Neural progenitor cell (in vitro differentiated cells): ENCODE results near the gene SLC44A1. TPM values are rescaled to one million over a fixed set of nuclear protein-coding genes. Genes with fewer than 3 reads are reported as not detected.

Source experiments
- DNase-seq: peaks from one replicate; pipeline ENCODE4 v3.0.0-alpha.2; 2016; ENCODE audit warnings: low spot score
- H2AFZ ChIP-seq: fragments of 200-600 bp; sonication (generic); replicated peaks from 2 replicates; pipeline ENCODE4 v1.6.1; 2016; ENCODE audit warnings: antibody characterized with exemption
- H3F3A ChIP-seq: fragments of 200-600 bp; sonication (generic); 2 replicates; pipeline ENCODE4 v1.6.1; 2016; ENCODE audit warnings: antibody characterized with exemption, low read depth
- H3K27ac ChIP-seq: fragments of 200-600 bp; sonication (generic); 2 replicates; pipeline ENCODE4 v1.5.1; 2016; ENCODE audit warnings: mild to moderate bottlenecking
- H3K27me3 ChIP-seq: fragments of 200-600 bp; sonication (generic); 2 replicates; pipeline ENCODE4 v1.6.1; 2016; ENCODE audit warnings: mild to moderate bottlenecking, moderate library complexity
- H3K36me3 ChIP-seq: fragments of 200-600 bp; sonication (generic); 2 replicates; pipeline ENCODE4 v1.5.1; 2016
- H3K4me1 ChIP-seq: fragments of 200-600 bp; sonication (generic); 2 replicates; pipeline ENCODE4 v1.6.1; 2016; ENCODE audit warnings: mixed run types
- H3K4me2 ChIP-seq: fragments of 200-600 bp; sonication (generic); 2 replicates; pipeline ENCODE4 v1.6.1; 2016
- H3K4me3 ChIP-seq: fragments of 200-600 bp; sonication (generic); 2 replicates; pipeline ENCODE4 v1.5.1; 2016
- H3K79me2 ChIP-seq: fragments of 200-600 bp; sonication (generic); 2 replicates; pipeline ENCODE4 v1.6.1; 2016; ENCODE audit warnings: low read depth
- H3K9ac ChIP-seq: fragments of 200-600 bp; sonication (generic); 2 replicates; pipeline ENCODE4 v1.6.1; 2016
- H3K9me3 ChIP-seq: fragments of 200-600 bp; sonication (generic); 2 replicates; pipeline ENCODE4 v1.5.1; 2016; ENCODE audit warnings: low read depth
- H4K20me1 ChIP-seq: fragments of 200-600 bp; sonication (generic); 2 replicates; pipeline ENCODE4 v1.6.1; 2016; ENCODE audit warnings: low read depth
- H3K27ac Mint-ChIP-seq: 3 replicates; pipeline ENCODE4 v1.8.0; 2021; ENCODE audit warnings: mixed read lengths
- H3K27me3 Mint-ChIP-seq: 2 replicates; pipeline ENCODE4 v1.8.0; 2022; ENCODE audit warnings: low read depth, mild to moderate bottlenecking, inconsistent platforms, moderate library complexity, mixed read lengths; ENCODE audit not compliant: insufficient read depth
- H3K36me3 Mint-ChIP-seq: 3 replicates; pipeline ENCODE4 v1.8.0; 2021; ENCODE audit warnings: mixed read lengths
- H3K4me1 Mint-ChIP-seq: 3 replicates; pipeline ENCODE4 v1.8.0; 2021; ENCODE audit warnings: mixed read lengths
- H3K4me3 Mint-ChIP-seq: 3 replicates; pipeline ENCODE4 v1.8.0; 2021; ENCODE audit warnings: mild to moderate bottlenecking, moderate library complexity, mixed read lengths
- H3K9me3 Mint-ChIP-seq: 3 replicates; pipeline ENCODE4 v1.8.0; 2020; ENCODE audit warnings: mixed read lengths
- CTCF ChIP-seq: fragments of 200-600 bp; sonication (generic); IDR thresholded peaks from 2 replicates; pipeline ENCODE4 v1.5.1; 2017; ENCODE audit warnings: antibody characterized with exemption, mild to moderate bottlenecking
- EZH2 ChIP-seq: fragments of 200-600 bp; sonication (generic); IDR thresholded peaks from 2 replicates; pipeline ENCODE4 v1.6.1; 2017; ENCODE audit warnings: antibody characterized with exemption, mild to moderate bottlenecking, moderate library complexity
- EZH2phosphoT487 ChIP-seq: fragments of 200-600 bp; sonication (generic); IDR thresholded peaks from 2 replicates; pipeline ENCODE4 v1.6.1; 2017; ENCODE audit warnings: antibody characterized with exemption
- total RNA-seq: library from RNA; depleted of rRNA; stranded (reverse); fragments of >200 nt; gene quantifications from 2 replicates; pipeline ENCODE4 v1.2.3, GENCODE V29; 2015; ENCODE audit warnings: low replicate concordance

SLC44A1 gene
- total RNA-seq, 1 donor from 2014 or later: 41.4 TPM

GRCh38 chr9:105355781-105356180 is 111.3 kb downstream of the SLC44A1 start:
- Histone ChIP-seq H3K9me3 (no peaks in the 10 kb centered on the region), H3K4me3 (no peak overlapping the region), H3K4me2 (no peak overlapping the region), H3K27ac (no peak overlapping the region), H3K36me3 (peaks cover 5% of the 10 kb centered on the region), H3K4me1 (no peaks in the 10 kb centered on the region), H3F3A (no peaks in the 10 kb centered on the region), H4K20me1 (no peaks in the 10 kb centered on the region), H3K79me2 (no peaks in the 10 kb centered on the region), H3K9ac (no peak overlapping the region), H2AFZ (no peak overlapping the region), H3K27me3 (no peaks in the 10 kb centered on the region)
- Mint-ChIP-seq H3K27ac (no peak overlapping the region), H3K36me3 (no peaks in the 10 kb centered on the region), H3K4me3 (no peak overlapping the region), H3K27me3 (no peaks in the 10 kb centered on the region), H3K4me1 (no peaks in the 10 kb centered on the region), H3K9me3 (no peaks in the 10 kb centered on the region)
- TF ChIP-seq CTCF (no peak), EZH2 (no peak), EZH2phosphoT487 (no peak)
- DNase-seq: no peak

- H3K27ac Mint-ChIP-seq: no peak overlapping the region
Measured at GRCh38 chr9:105357937-105358336, 113.5 kb downstream of the SLC44A1 start.

GRCh38 chr9:105359892-105360291 is 115.4 kb downstream of the SLC44A1 start:
- Histone ChIP-seq H2AFZ (no peak overlapping the region), H3K4me3 (no peak overlapping the region), H3K4me1 (no peaks in the 10 kb centered on the region), H3K36me3 (peaks cover 5% of the 10 kb centered on the region), H3K9ac (no peak overlapping the region), H4K20me1 (no peaks in the 10 kb centered on the region), H3K4me2 (no peak overlapping the region), H3F3A (no peaks in the 10 kb centered on the region), H3K79me2 (no peaks in the 10 kb centered on the region), H3K27me3 (no peaks in the 10 kb centered on the region), H3K9me3 (no peaks in the 10 kb centered on the region), H3K27ac (no peak overlapping the region)
- H3K27me3 Mint-ChIP-seq: no peaks in the 10 kb centered on the region
- no peak for TF ChIP-seq EZH2phosphoT487
- TF ChIP-seq EZH2: no peak
- no peak for TF ChIP-seq CTCF
- DNase-seq: no peak
- no peaks in the 10 kb centered on the region for H3K9me3 Mint-ChIP-seq
- H3K27ac Mint-ChIP-seq: no peak overlapping the region
- no peaks in the 10 kb centered on the region for H3K4me1 Mint-ChIP-seq
- peaks cover 3% of the 10 kb centered on the region for H3K36me3 Mint-ChIP-seq
- H3K4me3 Mint-ChIP-seq: no peak overlapping the region

More at GRCh38 chr9:105357937-105358336, 113.5 kb downstream of the SLC44A1 start:
- Histone ChIP-seq H2AFZ (no peak overlapping the region), H3K9me3 (no peaks in the 10 kb centered on the region), H3K4me3 (no peak overlapping the region), H3K4me2 (no peak overlapping the region), H3K27me3 (no peaks in the 10 kb centered on the region), H3F3A (no peaks in the 10 kb centered on the region), H3K9ac (no peak overlapping the region), H3K36me3 (peaks cover 5% of the 10 kb centered on the region), H4K20me1 (no peaks in the 10 kb centered on the region), H3K79me2 (no peaks in the 10 kb centered on the region), H3K27ac (no peak overlapping the region), H3K4me1 (no peaks in the 10 kb centered on the region)
- Mint-ChIP-seq H3K27me3 (no peaks in the 10 kb centered on the region), H3K4me1 (no peaks in the 10 kb centered on the region), H3K9me3 (no peaks in the 10 kb centered on the region), H3K4me3 (no peak overlapping the region), H3K36me3 (peaks cover 3% of the 10 kb centered on the region)
- no peak for DNase-seq
- TF ChIP-seq EZH2: no peak
- no peak for TF ChIP-seq CTCF
- no peak for TF ChIP-seq EZH2phosphoT487
